Posterior vena cava (tissue), 2 donors: ENCODE measurements around the gene TCF23. TPM values are rescaled to one million over a fixed set of nuclear protein-coding genes. Genes with fewer than 3 reads are reported as not detected.

Source experiments
- DNase-seq: peaks from one replicate; pipeline ENCODE4 v3.0.0-alpha.2; 2020; ENCODE audit warnings: low spot score
- intact Hi-C, 2 donors: fragments of 100-400 bp; cut with DNase I; formaldehyde crosslinking; loops; one replicate each; pipeline versions ENCODE4 v1.14.1 to v1.14.2; 2022 to 2023
- total RNA-seq, 2 donors: library from RNA; stranded (reverse); fragmentation: NEBNext Ultra II Directional; extraction: Animal tissue kit (Norgen Biotek cat#: 25700); gene quantifications; one replicate each; pipeline ENCODE4 v1.2.1, GENCODE V29; 2021
- donor health status: DM: yes; HTN: yes; CAD: no.
- donor health status: DM: yes; HTN: yes; CAD: no.

TCF23 gene
- total RNA-seq, 2 donors from 2014 or later: 5.0 to 10.7 TPM

GRCh38 chr2:27204566-27204965 is 55.8 kb downstream of the TCF23 start:
- intact Hi-C loops: loop anchor here in 1 of 2 donors (5.0 kb wide), 1 partner anchor 107 kb away; no protein-coding TSS in a partner anchor
- no peak for DNase-seq

GRCh38 chr2:27205206-27205605 is 56.4 kb downstream of the TCF23 start:
- intact Hi-C loops: loop anchor here in 1 of 2 donors (5.0 kb wide), 1 partner anchor 103 kb away; no protein-coding TSS in a partner anchor
- DNase-seq: no peak

DNA sequence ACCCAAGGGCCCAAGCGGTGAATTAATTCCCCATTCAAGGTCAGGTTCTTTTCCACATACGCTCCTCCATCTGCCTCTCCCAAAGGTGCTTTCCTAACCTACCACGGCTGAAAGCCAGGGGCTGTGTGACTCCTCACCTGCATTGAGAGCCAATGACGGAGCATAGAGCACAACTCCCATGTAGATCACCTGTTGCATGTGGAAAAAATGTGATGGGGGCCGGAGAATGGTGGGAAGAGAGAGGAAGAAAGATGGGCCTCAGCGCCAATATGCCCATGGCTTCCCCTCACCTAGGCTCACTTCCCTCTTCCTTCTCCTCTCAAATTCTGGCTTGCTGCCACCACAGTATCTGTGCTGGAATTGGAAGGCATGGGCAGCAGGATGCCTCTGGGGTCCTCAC is 57.5 kb downstream of the TCF23 start:
- no peak for DNase-seq
- intact Hi-C loops: loop anchor here in 1 of 2 donors (5.0 kb wide), 1 partner anchor 104 kb away; no protein-coding TSS in a partner anchor

Other genes with a start within 250 kb of the TCF23 start
- gene MAPRE3, start 178.4 kb upstream of the TCF23 start, total RNA-seq: 10 to 100 TPM; 11.4 to 16.3 TPM
- 10 to 100 TPM; 68.0 to 69.8 TPM for gene TMEM214, start 116.0 kb upstream of the TCF23 start, total RNA-seq
- gene AGBL5, start 97.3 kb upstream of the TCF23 start, total RNA-seq: 10 to 100 TPM; 20.0 to 22.9 TPM
- gene OST4, start 77.3 kb upstream of the TCF23 start, total RNA-seq: 100 to 1,000 TPM; 222 to 314 TPM
- 100 to 1,000 TPM; 178 to 323 TPM for gene EMILIN1, start 70.4 kb upstream of the TCF23 start, total RNA-seq
- gene KHK, start 62.2 kb upstream of the TCF23 start, total RNA-seq: 1 to 10 TPM; 5.7 to 7.8 TPM
- gene CGREF1, start 29.9 kb upstream of the TCF23 start, total RNA-seq: 10 to 100 TPM; 25.8 to 27.8 TPM
- under 1 TPM; 0.37 to 0.48 TPM for gene ABHD1, start 25.2 kb upstream of the TCF23 start, total RNA-seq
- gene PREB, start 14.4 kb upstream of the TCF23 start, total RNA-seq: 10 to 100 TPM; 90.7 to 92.3 TPM
- gene PRR30, start 9.6 kb upstream of the TCF23 start, total RNA-seq: not detected
- 100 to 1,000 TPM in 1 of 2 donors, 10 to 100 TPM in 1; 76.1 to 116 TPM for gene ATRAID, start 63.0 kb downstream of the TCF23 start, total RNA-seq
- gene SLC5A6, start 63.3 kb downstream of the TCF23 start, total RNA-seq: 10 to 100 TPM; 15.3 to 16.8 TPM
- 10 to 100 TPM; 20.1 to 27.4 TPM for gene CAD, start 68.4 kb downstream of the TCF23 start, total RNA-seq
- gene SLC30A3, start 114.0 kb downstream of the TCF23 start, total RNA-seq: 1 to 10 TPM in 1 of 2 donors, under 1 TPM in 1; 0.24 to 1.4 TPM
- 1 to 10 TPM in 1 of 2 donors, under 1 TPM in 1; 0.19 to 1.0 TPM for gene DNAJC5G, start 126.4 kb downstream of the TCF23 start, total RNA-seq
- under 1 TPM; 0.32 to 0.52 TPM for gene TRIM54, start 133.4 kb downstream of the TCF23 start, total RNA-seq
- 1 to 10 TPM in 1 of 2 donors, under 1 TPM in 1; 0.95 to 1.2 TPM for gene UCN, start 159.4 kb downstream of the TCF23 start, total RNA-seq
- 10 to 100 TPM; 59.3 to 69.0 TPM for gene MPV17, start 174.1 kb downstream of the TCF23 start, total RNA-seq
- gene GTF3C2, start 207.8 kb downstream of the TCF23 start, total RNA-seq: 10 to 100 TPM; 36.9 to 41.3 TPM
- 10 to 100 TPM; 30.1 to 36.2 TPM for gene EIF2B4, start 221.3 kb downstream of the TCF23 start, total RNA-seq
- 10 to 100 TPM; 76.4 to 85.3 TPM for gene SNX17, start 221.6 kb downstream of the TCF23 start, total RNA-seq
- 10 to 100 TPM; 15.6 to 15.7 TPM for gene ZNF513, start 231.7 kb downstream of the TCF23 start, total RNA-seq